ENCODE results near the gene ADAM19.

ADAM19 gene

DNA sequence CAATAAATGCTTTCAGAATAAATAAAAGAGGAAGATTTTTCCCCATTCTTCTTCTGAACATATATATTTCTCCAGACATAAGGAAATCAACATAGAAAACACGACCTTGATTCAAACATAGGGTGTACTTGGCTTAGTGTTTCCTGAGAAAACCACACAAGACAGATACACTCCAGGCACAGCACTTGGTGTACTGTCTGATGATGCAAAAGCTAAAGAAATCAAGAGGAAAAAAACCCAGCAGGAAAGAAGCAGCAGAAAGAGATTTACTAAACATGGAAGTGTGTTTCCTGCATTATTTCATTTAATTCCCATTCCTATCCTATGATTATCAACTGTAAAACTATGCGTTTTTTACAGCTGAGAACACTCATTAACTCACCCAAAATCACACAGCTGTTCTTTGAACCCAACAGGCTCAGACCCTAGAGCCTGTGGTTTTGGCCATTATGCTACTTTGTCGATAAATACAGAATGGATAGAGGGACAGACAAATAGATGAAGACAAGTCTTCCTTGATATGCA lies 69.4 kb downstream of the ADAM19 start:
- H3K4me3 Mint-ChIP-seq: no peak overlapping the region
- no peaks in the 10 kb centered on the region for H3K9me3 Mint-ChIP-seq
- peaks cover 46% of the 10 kb centered on the region for H3K4me1 Mint-ChIP-seq
- TF ChIP-seq, protein P1, sequence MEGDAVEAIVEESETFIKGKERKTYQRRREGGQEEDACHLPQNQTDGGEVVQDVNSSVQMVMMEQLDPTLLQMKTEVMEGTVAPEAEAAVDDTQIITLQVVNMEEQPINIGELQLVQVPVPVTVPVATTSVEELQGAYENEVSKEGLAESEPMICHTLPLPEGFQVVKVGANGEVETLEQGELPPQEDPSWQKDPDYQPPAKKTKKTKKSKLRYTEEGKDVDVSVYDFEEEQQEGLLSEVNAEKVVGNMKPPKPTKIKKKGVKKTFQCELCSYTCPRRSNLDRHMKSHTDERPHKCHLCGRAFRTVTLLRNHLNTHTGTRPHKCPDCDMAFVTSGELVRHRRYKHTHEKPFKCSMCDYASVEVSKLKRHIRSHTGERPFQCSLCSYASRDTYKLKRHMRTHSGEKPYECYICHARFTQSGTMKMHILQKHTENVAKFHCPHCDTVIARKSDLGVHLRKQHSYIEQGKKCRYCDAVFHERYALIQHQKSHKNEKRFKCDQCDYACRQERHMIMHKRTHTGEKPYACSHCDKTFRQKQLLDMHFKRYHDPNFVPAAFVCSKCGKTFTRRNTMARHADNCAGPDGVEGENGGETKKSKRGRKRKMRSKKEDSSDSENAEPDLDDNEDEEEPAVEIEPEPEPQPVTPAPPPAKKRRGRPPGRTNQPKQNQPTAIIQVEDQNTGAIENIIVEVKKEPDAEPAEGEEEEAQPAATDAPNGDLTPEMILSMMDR (IDR thresholded peaks at IDR 0.05; ENCODE audit: unreplicated experiment in 3 of 3): no peak
- peaks cover 58% of the 10 kb centered on the region for H3K36me3 Mint-ChIP-seq (ENCODE audit: low read depth)
- peak overlapping the region in 2 of 3 experiments; percentile 3 to 21 for H3K27ac Mint-ChIP-seq
- H3K27me3 Mint-ChIP-seq (ENCODE audit: low read depth): peaks cover 3% of the 10 kb centered on the region

DNA sequence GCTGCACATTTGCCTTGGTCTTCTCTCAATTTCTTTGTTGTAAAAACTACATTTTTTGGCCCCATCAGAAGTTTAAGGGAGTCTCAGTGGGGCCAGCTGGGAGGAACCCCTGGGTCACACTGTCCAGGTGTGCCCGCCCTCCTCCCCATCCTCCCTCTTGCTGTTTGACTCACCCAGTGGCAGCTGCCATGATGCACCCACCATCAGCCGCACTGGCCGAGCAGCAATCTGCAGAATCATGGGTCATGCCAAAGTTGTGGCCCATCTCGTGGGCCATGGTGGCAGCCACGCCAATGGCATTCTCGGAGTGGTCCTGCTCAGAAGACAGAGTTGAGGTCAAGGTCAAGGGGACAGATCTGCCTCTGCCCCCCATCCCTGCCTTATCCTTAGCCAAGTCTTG lies 70.1 kb downstream of the ADAM19 start:
- TF ChIP-seq, protein P1 (IDR thresholded peaks at IDR 0.05; ENCODE audit: unreplicated experiment in 3 of 3): no peak
- Mint-ChIP-seq H3K27me3 (ENCODE audit: low read depth) (peaks cover 3% of the 10 kb centered on the region), H3K4me1 (peaks cover 46% of the 10 kb centered on the region), H3K36me3 (ENCODE audit: low read depth) (peaks cover 62% of the 10 kb centered on the region), H3K4me3 (no peak overlapping the region), H3K27ac (no peak overlapping the region), H3K9me3 (no peaks in the 10 kb centered on the region)

DNA sequence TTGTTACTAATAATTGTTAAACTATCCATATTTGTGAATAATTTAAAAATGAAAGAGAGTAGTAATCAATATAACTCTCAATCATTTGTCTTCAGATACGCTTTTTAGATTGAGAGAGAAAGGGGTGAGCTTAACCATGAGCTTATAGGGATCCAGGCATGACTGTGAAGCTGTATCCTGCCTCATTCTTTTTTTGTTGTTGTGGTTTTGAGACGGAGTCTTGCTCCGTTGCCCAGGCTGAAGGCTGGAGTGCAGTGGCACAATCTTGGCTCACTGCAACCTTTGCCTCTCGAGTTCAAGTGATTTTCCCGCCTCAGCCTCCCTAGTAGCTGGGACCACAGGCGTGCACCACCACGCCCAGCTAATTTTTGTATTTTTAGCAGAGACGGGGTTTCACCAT lies 71.5 kb downstream of the ADAM19 start:
- H3K27me3 Mint-ChIP-seq (ENCODE audit: low read depth): peaks cover 3% of the 10 kb centered on the region
- no peak overlapping the region for H3K4me3 Mint-ChIP-seq
- H3K9me3 Mint-ChIP-seq: no peaks in the 10 kb centered on the region
- TF ChIP-seq, protein P1 (IDR thresholded peaks at IDR 0.05; ENCODE audit: unreplicated experiment in 3 of 3): no peak
- peaks cover 60% of the 10 kb centered on the region for H3K36me3 Mint-ChIP-seq (ENCODE audit: low read depth)
- H3K27ac Mint-ChIP-seq: no peak overlapping the region
- peaks cover 44% of the 10 kb centered on the region for H3K4me1 Mint-ChIP-seq

DNA sequence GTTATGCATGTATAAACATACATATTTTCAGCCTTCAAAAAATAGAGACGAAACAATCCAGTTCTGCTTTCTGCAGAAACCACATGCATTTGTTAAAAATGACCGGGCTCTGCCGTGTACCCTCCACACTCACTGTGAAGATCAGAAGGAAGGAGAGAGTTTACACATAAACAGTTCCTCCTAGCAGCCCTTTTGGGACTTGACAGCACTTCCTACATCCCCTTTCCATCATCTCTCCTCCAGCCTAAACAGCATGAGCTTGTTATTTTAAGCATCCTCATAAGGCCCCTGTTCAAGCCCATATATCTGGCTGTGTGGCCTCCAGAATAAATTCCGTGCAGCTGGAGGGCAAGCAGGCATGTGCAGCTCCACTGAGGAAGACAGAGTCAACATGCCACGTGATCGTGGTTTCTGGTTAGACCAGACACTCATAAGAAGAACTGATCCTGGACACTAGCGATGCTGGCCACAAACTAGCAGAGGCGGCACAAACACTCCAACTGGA lies 73.4 kb downstream of the ADAM19 start:
- Mint-ChIP-seq H3K27me3 (ENCODE audit: low read depth) (peaks cover 3% of the 10 kb centered on the region), H3K9me3 (no peaks in the 10 kb centered on the region), H3K4me1 (peaks cover 34% of the 10 kb centered on the region), H3K36me3 (ENCODE audit: low read depth) (peaks cover 50% of the 10 kb centered on the region), H3K4me3 (no peak overlapping the region), H3K27ac (peak overlapping the region in 1 of 3 experiments; percentile 24)
- TF ChIP-seq, protein P1 (IDR thresholded peaks at IDR 0.05; ENCODE audit: unreplicated experiment in 3 of 3): no peak

DNA sequence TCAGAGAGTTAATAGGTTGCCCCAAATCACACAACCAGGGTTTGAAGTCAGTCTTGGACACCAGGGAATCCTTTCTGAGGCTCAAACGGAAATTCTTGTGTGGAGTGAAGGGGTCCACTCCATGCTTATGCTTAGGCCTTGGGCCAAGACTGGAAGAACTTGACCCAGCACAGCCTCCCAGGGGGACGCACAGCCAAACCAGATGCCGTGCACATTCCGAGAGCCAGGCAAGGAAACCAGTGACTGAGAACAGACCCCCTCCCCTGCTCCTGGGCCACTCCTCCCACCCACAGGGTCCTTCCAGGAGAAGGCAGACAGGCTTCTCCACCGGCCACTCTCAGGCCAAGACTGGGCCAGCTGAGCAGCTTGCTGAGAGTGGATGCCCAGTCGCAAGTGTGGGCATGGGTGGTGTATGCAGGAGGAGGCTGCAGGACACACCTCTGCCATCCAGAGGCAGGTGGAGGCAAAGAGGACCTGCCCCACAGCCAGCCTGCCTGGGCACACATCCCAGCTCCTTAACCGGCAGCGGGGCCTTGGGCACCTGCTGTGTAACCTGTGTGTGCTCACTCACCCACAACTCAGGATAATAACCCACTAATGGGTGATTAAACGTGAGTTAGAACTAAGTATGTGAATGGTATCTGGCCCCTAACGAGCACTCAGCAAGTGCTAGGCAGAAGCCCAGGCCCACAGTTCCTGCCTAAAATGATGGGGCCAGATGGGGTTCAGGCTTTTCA lies 77.5 kb downstream of the ADAM19 start:
- no peak overlapping the region for H3K27ac Mint-ChIP-seq
- peaks cover 36% of the 10 kb centered on the region for H3K36me3 Mint-ChIP-seq (ENCODE audit: low read depth)
- H3K9me3 Mint-ChIP-seq: no peaks in the 10 kb centered on the region
- H3K4me1 Mint-ChIP-seq: peaks cover 23% of the 10 kb centered on the region
- TF ChIP-seq, protein P1 (IDR thresholded peaks at IDR 0.05; ENCODE audit: unreplicated experiment in 3 of 3): no peak
- peaks cover 1% of the 10 kb centered on the region for H3K27me3 Mint-ChIP-seq (ENCODE audit: low read depth)
- no peak overlapping the region for H3K4me3 Mint-ChIP-seq

All from nephron (organoid).